H1 (cell line): ENCODE results near the gene GPC3. TPM values are rescaled to one million over a fixed set of nuclear protein-coding genes. Genes with fewer than 3 reads are reported as not detected.

Experiments
- CTCF ChIA-PET: fragments of 300-600 bp; sonication (Branson Sonifier 250); formaldehyde crosslinking; loops from one replicate; lab custom pipeline; 2021; ENCODE audit not compliant: partially characterized antibody; lab: Charles Lee
- POLR2A ChIA-PET: fragments of 300-600 bp; sonication (Branson Sonifier 250); formaldehyde crosslinking; loops from one replicate; lab custom pipeline; 2021; ENCODE audit warnings: inconsistent platforms; ENCODE audit not compliant: partially characterized antibody; lab: Charles Lee
- DNase-seq, 2 experiments: peaks; one replicate each; pipeline versions ENCODE4 v3.0.0 to v3.0.0-alpha.2; 2010 to 2022; ENCODE audit warnings: low spot score in 2 of 2, low read depth in 1 of 2, mixed read lengths in 1 of 2
- FAIRE-seq: peaks from 2 replicates; lab custom pipeline; 2011; peaks lifted over from hg19 to GRCh38; lab: Jason Lieb, UNC
- H2AFZ ChIP-seq: 2 replicates; pipeline ENCODE4 v1.8.1; 2012; ENCODE audit warnings: low read length, inconsistent platforms
- H2AK5ac ChIP-seq: 2 replicates; pipeline ENCODE4 v1.6.1; 2013; ENCODE audit warnings: low read depth, low read length
- H2BK120ac ChIP-seq: replicated peaks from 2 replicates; pipeline ENCODE3; 2013; ENCODE audit warnings: low read depth, low read length, inconsistent platforms
- H2BK12ac ChIP-seq: 2 replicates; pipeline ENCODE4 v1.6.1; 2013; ENCODE audit warnings: low read depth, low read length
- H2BK15ac ChIP-seq: 2 replicates; pipeline ENCODE4 v1.6.1; 2013; ENCODE audit warnings: low read length
- H2BK20ac ChIP-seq: 2 replicates; pipeline ENCODE4 v1.6.1; 2013; ENCODE audit warnings: low read length
- H2BK5ac ChIP-seq: 2 replicates; pipeline ENCODE4 v1.6.1; 2013; ENCODE audit warnings: low read depth, low read length
- H3K14ac ChIP-seq: 2 replicates; pipeline ENCODE4 v1.6.1; 2013; ENCODE audit warnings: inconsistent platforms; ENCODE audit not compliant: insufficient read length
- H3K18ac ChIP-seq: 2 replicates; pipeline ENCODE4 v1.6.1; 2013; ENCODE audit warnings: low read length; ENCODE audit errors: extremely low read depth
- H3K23ac ChIP-seq: 2 replicates; pipeline ENCODE4 v1.6.1; 2013; ENCODE audit warnings: inconsistent platforms; ENCODE audit not compliant: insufficient read length
- H3K23me2 ChIP-seq: 2 replicates; pipeline ENCODE4 v1.6.1; 2013; ENCODE audit warnings: low read depth, low read length
- H3K27ac ChIP-seq: 2 replicates; pipeline ENCODE4 v1.6.1; 2011; ENCODE audit warnings: low read depth, low read length, inconsistent platforms
- H3K27me3 ChIP-seq, 4 experiments: replicated peaks in 1 of 4; 1 replicate in 1 of 4; 2 replicates in 3 of 4; pipeline versions ENCODE4 v1.6.1 to v1.8.1; 2011 to 2013; ENCODE audit warnings: low read length in 3 of 4, mild to moderate bottlenecking in 3 of 4, inconsistent platforms in 2 of 4, mixed read lengths in 2 of 4, moderate library complexity in 1 of 4; ENCODE audit not compliant: control insufficient read depth in 3 of 4, insufficient read depth in 3 of 4; ENCODE audit errors: extremely low read depth in 1 of 4
- H3K36me3 ChIP-seq, 4 experiments: 2 replicates each; pipeline versions ENCODE4 v1.6.1 to v1.8.1; 2011 to 2013; ENCODE audit warnings: mild to moderate bottlenecking in 4 of 4, low read length in 3 of 4, moderate library complexity in 2 of 4, control low read depth in 1 of 4, inconsistent platforms in 1 of 4; ENCODE audit not compliant: insufficient read depth in 4 of 4, control insufficient read depth in 2 of 4
- H3K4ac ChIP-seq: replicated peaks from 2 replicates; pipeline ENCODE3; 2013; ENCODE audit warnings: low read length, low read depth, mixed read lengths, inconsistent platforms; ENCODE audit not compliant: insufficient read length
- H3K4me1 ChIP-seq, 4 experiments: replicated peaks in 1 of 4; 1 replicate in 1 of 4; 2 replicates in 3 of 4; pipeline versions ENCODE4 v1.6.1 to v1.8.1; 2011 to 2013; ENCODE audit warnings: low read length in 3 of 4, inconsistent platforms in 2 of 4, mixed read lengths in 1 of 4; ENCODE audit not compliant: insufficient read depth in 4 of 4, control insufficient read depth in 3 of 4
- H3K4me2 ChIP-seq, 2 experiments: 2 replicates each; pipeline versions ENCODE4 v1.6.1 to v1.8.1; 2011 to 2013; ENCODE audit warnings: low read depth in 2 of 2, low read length in 2 of 2, control low read depth in 1 of 2, inconsistent platforms in 1 of 2, mild to moderate bottlenecking in 1 of 2; ENCODE audit not compliant: insufficient read depth in 1 of 2
- H3K4me3 ChIP-seq, 4 experiments: fragments of 200-600, 300-600 bp in 1 of 4; sonication (generic), shearing (Covaris generic), sonication (Bioruptor Twin) in 1 of 4; 2 replicates each; pipeline versions ENCODE4 v1.5.1 to v1.8.1; 2011 to 2016; ENCODE audit warnings: low read length in 4 of 4, low read depth in 3 of 4, control low read depth in 2 of 4, inconsistent platforms in 2 of 4, mild to moderate bottlenecking in 2 of 4, mixed read lengths in 1 of 4, moderate library complexity in 1 of 4; ENCODE audit not compliant: insufficient read depth in 2 of 4; ENCODE audit errors: extremely low read depth in 1 of 4
- H3K56ac ChIP-seq: replicated peaks from 2 replicates; pipeline ENCODE3; 2013; ENCODE audit warnings: low read depth, mild to moderate bottlenecking, mixed read lengths, low read length, inconsistent platforms; ENCODE audit not compliant: insufficient read length
- H3K79me1 ChIP-seq: 2 replicates; pipeline ENCODE4 v1.6.1; 2013; ENCODE audit warnings: low read depth, low read length, control low read depth
- H3K79me2 ChIP-seq, 2 experiments: 2 replicates each; pipeline versions ENCODE4 v1.6.1 to v1.8.1; 2012 to 2013; ENCODE audit warnings: low read length in 2 of 2, mild to moderate bottlenecking in 2 of 2, inconsistent platforms in 1 of 2; ENCODE audit not compliant: insufficient read depth in 2 of 2, control insufficient read depth in 1 of 2
- H3K9ac ChIP-seq, 4 experiments: replicated peaks in 1 of 4; 1 replicate in 1 of 4; 2 replicates in 3 of 4; pipeline versions ENCODE4 v1.6.1 to v1.8.1; 2011 to 2013; ENCODE audit warnings: low read depth in 3 of 4, low read length in 3 of 4, control low read depth in 2 of 4, mild to moderate bottlenecking in 2 of 4, moderate library complexity in 2 of 4, inconsistent platforms in 1 of 4; ENCODE audit errors: extremely low read depth in 1 of 4
- H3K9me3 ChIP-seq, 2 experiments: 2 replicates each; pipeline versions ENCODE4 v1.6.1 to v1.8.1; 2012 to 2013; ENCODE audit warnings: mild to moderate bottlenecking in 2 of 2, moderate library complexity in 2 of 2, control low read depth in 1 of 2, inconsistent platforms in 1 of 2, low read depth in 1 of 2, low read length in 1 of 2, mixed read lengths in 1 of 2; ENCODE audit not compliant: insufficient read depth in 2 of 2
- H4K20me1 ChIP-seq, 2 experiments: replicated peaks in 1 of 2; 2 replicates each; pipeline versions ENCODE3 to v1.8.1; 2011 to 2013; ENCODE audit warnings: inconsistent platforms in 2 of 2, low read length in 2 of 2, mild to moderate bottlenecking in 1 of 2; ENCODE audit not compliant: insufficient read depth in 2 of 2, control insufficient read depth in 1 of 2
- H4K5ac ChIP-seq: 2 replicates; pipeline ENCODE4 v1.6.1; 2013; ENCODE audit warnings: low read length, low read depth, mixed read lengths, inconsistent platforms; ENCODE audit not compliant: insufficient read length
- H4K8ac ChIP-seq: 2 replicates; pipeline ENCODE4 v1.8.0; 2013; ENCODE audit warnings: mild to moderate bottlenecking, moderate library complexity, low read length, inconsistent platforms; ENCODE audit not compliant: insufficient read depth; ENCODE audit errors: extremely low read depth
- H4K91ac ChIP-seq: replicated peaks from 2 replicates; pipeline ENCODE3; 2013; ENCODE audit warnings: low read length, mixed read lengths, inconsistent platforms; ENCODE audit not compliant: insufficient read length
- CREB1 ChIP-seq: IDR thresholded peaks from 2 replicates; pipeline ENCODE4 v1.6.1; 2012; ENCODE audit warnings: inconsistent platforms
- CTBP2 ChIP-seq: IDR thresholded peaks from 2 replicates; pipeline ENCODE4 v1.7.0; 2011; ENCODE audit warnings: borderline replicate concordance, mild to moderate bottlenecking, moderate library complexity, mixed read lengths, low read length; ENCODE audit not compliant: insufficient read depth, insufficient read length
- E2F6 ChIP-seq: IDR thresholded peaks from 2 replicates; pipeline ENCODE4 v1.6.1; 2012; ENCODE audit warnings: inconsistent platforms
- PHF8 ChIP-seq: fragments of 200-600 bp; sonication (generic); conservative IDR thresholded peaks from 2 replicates; pipeline ENCODE4 v1.7.1; 2012; ENCODE audit warnings: low read depth, mild to moderate bottlenecking, inconsistent platforms, low read length, moderate library complexity
- RFX5 ChIP-seq: IDR thresholded peaks from 2 replicates; pipeline ENCODE4 v1.6.1; 2011; ENCODE audit warnings: low read depth, low read length, improper control_type of control experiment, borderline replicate concordance
- RXRA ChIP-seq: IDR thresholded peaks from 2 replicates; pipeline ENCODE4 v1.6.1; 2011; ENCODE audit warnings: low read depth, mild to moderate bottlenecking, low read length, moderate library complexity; ENCODE audit not compliant: insufficient read depth
- TAF1 ChIP-seq: IDR thresholded peaks from 2 replicates; pipeline ENCODE4 v1.6.1; 2011; ENCODE audit warnings: mild to moderate bottlenecking, low read depth, low read length
- TEAD4 ChIP-seq: IDR thresholded peaks from 2 replicates; pipeline ENCODE4 v1.6.1; 2012; ENCODE audit warnings: low read depth, low read length, inconsistent platforms, mixed read lengths
- WGBS, 2 experiments: shearing (Covaris generic) in 1 of 2; methylation state at CpG; one replicate each; pipeline versions ENCODE4 v1.1.6 to v1.1.7; 2013 to 2015; ENCODE audit warnings: low lambda C conversion rate in 2 of 2, mixed read lengths in 2 of 2, inconsistent platforms in 1 of 2, low coverage in 1 of 2, missing lambda C conversion rate in 1 of 2; ENCODE audit not compliant: insufficient replicate concordance in 2 of 2, insufficient coverage in 1 of 2, insufficient read length in 1 of 2; ENCODE audit errors: extremely low coverage in 1 of 2, missing lambda C conversion rate in 1 of 2; 5-methylcytosine and 5-hydroxymethylcytosine counted together
- polyA plus RNA-seq, 7 experiments: library from polyadenylated mRNA; depleted of rRNA in 3 of 7; stranded (reverse) in 5 of 7; unstranded in 2 of 7; fragments of >200 nt in 5 of 7; fragments of 200-250 nt in 2 of 7; gene quantifications; 1 replicate in 5 of 7; 2 replicates in 1 of 7; 4 replicates in 1 of 7; pipeline versions ENCODE4 v1.2.1 to v1.2.3, GENCODE V29; 2011 to 2013; ENCODE audit warnings: missing spikeins in 2 of 7, mixed read lengths in 2 of 7
- total RNA-seq: library from RNA; stranded (reverse); fragmentation: NEBNext Ultra II Directional; extraction: Animal tissue kit (Norgen Biotek cat#: 25700); gene quantifications from 2 replicates; pipeline ENCODE4 v1.2.1, GENCODE V29; 2021

The GPC3 gene
- total and polyA plus RNA-seq, 2 of the 8 experiments (the other 6 are each of a cell fraction or from before 2014, with no cell fraction given) = 64.8 to 71.9 TPM

- no peak overlapping the region for H2BK5ac ChIP-seq
- no peak overlapping the region for H3K14ac ChIP-seq
- CTCF ChIA-PET = no interaction called here
- TF ChIP-seq PHF8 = no peak
- no peak for TF ChIP-seq E2F6
- no peak for TF ChIP-seq RXRA
- no peak for TF ChIP-seq TEAD4
- no peak for TF ChIP-seq RFX5
- TF ChIP-seq TAF1 = no peak
- TF ChIP-seq CTBP2 = no peak
- TF ChIP-seq CREB1 = no peak
- TF ChIP-seq, all 59 proteins: peak for 0
- POLR2A ChIA-PET = no interaction called here
- H2AFZ ChIP-seq = no peak overlapping the region
- H3K4me1 ChIP-seq = peaks cover 0 to 5% (median 0%) of the 10 kb centered on the region in 4 experiments; a peak in 2 of 7 replicates
- H2BK120ac ChIP-seq = no peak overlapping the region
- H2BK12ac ChIP-seq = no peak overlapping the region
- H3K27ac ChIP-seq = no peak overlapping the region
- no peak overlapping the region for H3K23ac ChIP-seq
- no peaks in the 10 kb centered on the region for H3K79me2 ChIP-seq
- no peak overlapping the region for H2BK15ac ChIP-seq
- no peak overlapping the region for H3K56ac ChIP-seq
- H2AK5ac ChIP-seq = no peak overlapping the region
- no peak overlapping the region for H2BK20ac ChIP-seq
- FAIRE-seq = peak; percentile 50
- no peaks in the 10 kb centered on the region for H3K79me1 ChIP-seq
- no peak overlapping the region for H3K9ac ChIP-seq
- DNase-seq = no peak
- H4K20me1 ChIP-seq = no peaks in the 10 kb centered on the region
- H3K4me3 ChIP-seq = no peak overlapping the region
- H3K4me2 ChIP-seq = no peak overlapping the region
- H3K9me3 ChIP-seq = no peaks in the 10 kb centered on the region
- no peaks in the 10 kb centered on the region for H3K27me3 ChIP-seq
- H3K18ac ChIP-seq = no peak overlapping the region
- H3K23me2 ChIP-seq = no peaks in the 10 kb centered on the region
- no peak overlapping the region for H4K5ac ChIP-seq
- no peak overlapping the region for H3K4ac ChIP-seq
- WGBS, 2 experiments = 81% methylated on average over 3 of the region's 3 CpGs; no CpG with 5 or more reads in 1 of the 2 experiments
- no peaks in the 10 kb centered on the region for H3K36me3 ChIP-seq
- H4K8ac ChIP-seq = no peak overlapping the region
- H4K91ac ChIP-seq = no peak overlapping the region
These were observed 299.6 kb downstream of the GPC3 start for GRCh38 chrX:133685822-133686221.
